Muscle of leg (tissue), 11 donors: ENCODE measurements around the gene KDM4B. TPM values are rescaled to one million over a fixed set of nuclear protein-coding genes. Genes with fewer than 3 reads are reported as not detected.
"Not testable (repeated sequence)": the region's sequence is repeated elsewhere in the genome, so short reads cannot be mapped to it uniquely, and the experiment has no call there.

Source experiments
- DNase-seq: peaks from one replicate; pipeline ENCODE4 v3.0.0; 2013
- H3K27ac ChIP-seq: one replicate; pipeline ENCODE4 v1.5.1; 2013; ENCODE audit warnings: mild to moderate bottlenecking, low read length, control low read depth
- H3K27me3 ChIP-seq: one replicate; pipeline ENCODE4 v1.6.1; 2013; ENCODE audit warnings: low read length; ENCODE audit not compliant: control insufficient read depth, insufficient read depth
- H3K36me3 ChIP-seq: one replicate; pipeline ENCODE4 v1.6.1; 2013; ENCODE audit warnings: low read length; ENCODE audit not compliant: control insufficient read depth, insufficient read depth
- H3K4me1 ChIP-seq: one replicate; pipeline ENCODE4 v1.6.1; 2013; ENCODE audit warnings: low read length; ENCODE audit not compliant: control insufficient read depth, insufficient read depth
- H3K4me3 ChIP-seq: one replicate; pipeline ENCODE4 v1.5.1; 2013; ENCODE audit warnings: low read length, control low read depth
- H3K9me3 ChIP-seq: replicated peaks from 2 replicates; pipeline ENCODE4 v1.6.1; 2013; ENCODE audit warnings: low read depth, low read length; ENCODE audit not compliant: control insufficient read depth
- WGBS: methylation state at CpG from one replicate; pipeline ENCODE4 v1.1.5; 2013; ENCODE audit warnings: missing lambda C conversion rate; ENCODE audit not compliant: insufficient coverage; 5-methylcytosine and 5-hydroxymethylcytosine counted together
- polyA plus RNA-seq, 8 donors: library from polyadenylated mRNA; unstranded; fragments of 120-200 nt; gene quantifications; one replicate each; pipeline versions ENCODE4 v1.2.1 to v1.2.3, GENCODE V29; 2013; ENCODE audit warnings: inconsistent platforms in 1 of 8, low replicate concordance in 1 of 8; ENCODE audit not compliant: insufficient read length in 8 of 8, insufficient read depth in 1 of 8
- total RNA-seq: library from RNA; stranded (reverse); fragments of 120-200 nt; gene quantifications from one replicate; pipeline ENCODE4 v1.2.4, GENCODE V29; 2013

KDM4B gene
- total and polyA plus RNA-seq, 9 donors, result 8.1 to 22.3 (median 21.1) TPM

DNA sequence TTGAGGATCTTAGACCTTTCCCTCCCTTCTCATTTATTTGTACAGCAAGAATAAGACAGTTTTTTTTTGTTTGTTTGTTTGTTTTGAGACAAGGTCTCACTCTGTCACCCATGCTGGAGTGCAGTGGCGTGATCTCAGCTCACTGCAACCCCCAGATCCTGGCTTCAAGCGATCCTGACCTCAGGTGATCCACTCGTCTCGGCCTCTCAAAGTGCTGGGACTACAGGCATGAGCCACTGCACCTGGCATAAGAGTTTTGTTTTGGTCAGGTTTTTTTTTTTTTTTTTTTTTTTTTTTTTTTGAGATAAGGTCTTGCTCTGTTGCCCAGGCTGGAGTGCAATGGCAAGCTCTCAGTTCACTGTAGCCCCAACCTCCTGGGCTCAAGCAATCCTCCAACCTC lies 30.5 kb upstream of the KDM4B start:
- H3K4me1 ChIP-seq, DNase-seq, H3K9me3 ChIP-seq, H3K27ac ChIP-seq, H3K4me3 ChIP-seq, H3K27me3 ChIP-seq: not testable (repeated sequence)
- 100% methylated on average over 1 of the region's 4 CpGs for WGBS
- peaks cover 36% of the 10 kb centered on the region for H3K36me3 ChIP-seq

DNA sequence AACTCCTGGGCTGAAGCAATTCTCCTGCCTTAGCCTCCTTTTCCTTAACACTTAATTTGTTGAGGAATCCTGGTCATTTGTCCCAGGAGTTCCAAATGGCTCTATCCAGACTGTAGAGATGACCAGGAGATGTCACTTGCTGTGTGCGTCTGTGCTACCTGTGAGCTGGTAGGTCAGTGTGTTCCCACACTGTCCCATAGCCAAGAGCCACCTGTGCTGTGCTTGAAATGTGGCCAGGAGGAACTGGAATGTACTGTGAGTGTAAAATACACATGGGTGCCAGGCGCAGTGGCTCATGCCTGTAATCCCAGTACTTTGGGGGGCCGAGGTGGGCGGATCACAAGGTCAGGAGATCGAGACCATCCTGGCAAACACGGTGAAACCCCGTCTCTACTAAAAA lies 29.4 kb upstream of the KDM4B start:
- WGBS, result 100% methylated on average over 2 of the region's 7 CpGs
- no peak overlapping the region for H3K4me3 ChIP-seq
- H3K27ac ChIP-seq, result no peak overlapping the region
- DNase-seq, result no peak
- no peaks in the 10 kb centered on the region for H3K9me3 ChIP-seq
- H3K4me1 ChIP-seq, result no peaks in the 10 kb centered on the region
- H3K36me3 ChIP-seq, result peaks cover 37% of the 10 kb centered on the region
- H3K27me3 ChIP-seq, result no peaks in the 10 kb centered on the region

DNA sequence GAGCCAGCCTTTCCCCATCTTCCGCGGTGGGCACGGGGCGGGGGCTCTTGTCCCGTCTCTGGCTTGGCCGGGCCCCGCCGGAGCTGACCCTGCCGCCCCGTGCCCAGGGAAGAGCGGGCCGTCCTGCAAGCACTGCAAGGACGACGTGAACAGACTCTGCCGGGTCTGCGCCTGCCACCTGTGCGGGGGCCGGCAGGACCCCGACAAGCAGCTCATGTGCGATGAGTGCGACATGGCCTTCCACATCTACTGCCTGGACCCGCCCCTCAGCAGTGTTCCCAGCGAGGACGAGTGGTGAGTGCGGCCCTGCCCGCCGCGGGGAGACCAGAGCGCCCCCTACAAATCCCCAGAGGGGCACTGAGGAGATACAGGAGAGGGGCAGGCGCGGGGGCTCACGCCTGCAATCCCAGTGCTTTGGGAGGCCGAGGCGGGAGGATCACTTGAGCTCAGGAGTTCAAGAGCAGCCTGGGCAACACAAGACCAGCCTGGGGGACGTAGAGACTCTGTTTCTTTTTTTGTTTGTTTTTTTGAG lies 27.2 kb upstream of the KDM4B start:
- not testable (repeated sequence) for DNase-seq, H3K27me3 ChIP-seq
- WGBS, result 95% methylated on average over 28 of the region's 35 CpGs

DNA sequence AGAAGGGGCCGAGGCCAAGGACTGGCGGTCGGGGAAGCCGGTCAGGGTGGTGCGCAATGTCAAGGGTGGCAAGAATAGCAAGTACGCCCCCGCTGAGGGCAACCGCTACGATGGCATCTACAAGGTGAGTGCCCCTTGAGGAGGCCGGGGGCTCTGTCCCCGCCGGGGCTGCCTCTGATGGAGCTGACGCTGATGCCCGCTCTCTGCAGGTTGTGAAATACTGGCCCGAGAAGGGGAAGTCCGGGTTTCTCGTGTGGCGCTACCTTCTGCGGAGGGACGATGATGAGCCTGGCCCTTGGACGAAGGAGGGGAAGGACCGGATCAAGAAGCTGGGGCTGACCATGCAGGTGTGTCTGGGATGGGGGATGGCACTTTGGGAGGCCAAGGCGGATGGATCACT lies 18.3 kb upstream of the KDM4B start:
- H3K4me3 ChIP-seq, DNase-seq, H3K27ac ChIP-seq, H3K9me3 ChIP-seq, H3K27me3 ChIP-seq, H3K4me1 ChIP-seq: not testable (repeated sequence)
- 78% methylated on average over 9 of the region's 23 CpGs for WGBS
- H3K36me3 ChIP-seq, result peaks cover 68% of the 10 kb centered on the region

More for the DNA sequence above, 27.2 kb upstream of the KDM4B start:
- not testable (repeated sequence) for H3K4me1 ChIP-seq, H3K4me3 ChIP-seq, H3K27ac ChIP-seq, H3K9me3 ChIP-seq
- H3K36me3 ChIP-seq, result peaks cover 40% of the 10 kb centered on the region

DNA sequence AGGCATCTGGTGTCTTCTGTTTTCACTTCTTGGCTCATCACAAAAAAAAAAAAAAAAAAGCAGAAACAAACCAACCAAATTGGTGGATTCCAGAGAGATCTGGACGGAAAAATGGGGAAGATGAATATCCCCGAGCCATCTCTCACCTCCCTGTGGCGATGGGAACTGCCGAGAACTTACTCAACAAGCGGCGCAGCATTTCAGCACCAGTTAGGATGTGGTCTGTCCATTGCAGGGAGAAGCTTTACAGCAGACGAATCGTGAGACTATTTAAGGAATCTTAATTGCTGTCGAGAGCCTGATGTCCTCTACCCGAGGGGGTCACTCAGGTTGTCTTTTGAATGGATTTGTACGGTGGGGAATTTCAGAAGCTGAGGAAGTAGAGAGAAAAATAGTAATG lies 17.3 kb upstream of the KDM4B start:
- WGBS, result 79% methylated on average over 8 of the region's 11 CpGs
- peaks cover 70% of the 10 kb centered on the region for H3K36me3 ChIP-seq

DNA sequence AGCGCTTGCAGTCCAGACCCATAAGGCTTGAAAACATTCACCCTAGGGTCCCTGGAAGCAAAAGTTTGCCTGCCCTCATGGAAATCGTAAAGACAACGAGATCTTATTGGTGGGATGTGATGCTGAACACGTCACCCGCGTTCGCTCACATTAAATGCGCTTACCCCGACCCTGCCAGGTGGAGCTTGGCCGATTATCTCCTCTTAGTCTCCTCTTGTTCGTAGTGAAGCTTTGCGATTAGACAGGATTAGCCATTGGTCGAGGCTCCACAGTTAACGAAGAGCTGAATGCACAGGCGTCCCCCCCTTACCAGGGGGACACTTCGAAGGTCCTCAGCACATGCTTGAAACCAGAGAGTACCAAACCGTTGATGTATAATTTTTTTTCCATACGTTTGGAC lies 16.0 kb upstream of the KDM4B start:
- H3K36me3 ChIP-seq, result peaks cover 67% of the 10 kb centered on the region
- no peak for DNase-seq
- H3K9me3 ChIP-seq, result no peaks in the 10 kb centered on the region
- no peak overlapping the region for H3K27ac ChIP-seq
- H3K4me3 ChIP-seq, result no peak overlapping the region
- no peaks in the 10 kb centered on the region for H3K27me3 ChIP-seq
- WGBS, result 98% methylated on average over 16 of the region's 18 CpGs
- no peaks in the 10 kb centered on the region for H3K4me1 ChIP-seq

More for the DNA sequence above, 17.3 kb upstream of the KDM4B start:
- Histone ChIP-seq H3K4me1 (no peaks in the 10 kb centered on the region), H3K4me3 (no peak overlapping the region), H3K9me3 (no peaks in the 10 kb centered on the region), H3K27ac (no peak overlapping the region), H3K27me3 (no peaks in the 10 kb centered on the region)
- DNase-seq, result no peak

DNA sequence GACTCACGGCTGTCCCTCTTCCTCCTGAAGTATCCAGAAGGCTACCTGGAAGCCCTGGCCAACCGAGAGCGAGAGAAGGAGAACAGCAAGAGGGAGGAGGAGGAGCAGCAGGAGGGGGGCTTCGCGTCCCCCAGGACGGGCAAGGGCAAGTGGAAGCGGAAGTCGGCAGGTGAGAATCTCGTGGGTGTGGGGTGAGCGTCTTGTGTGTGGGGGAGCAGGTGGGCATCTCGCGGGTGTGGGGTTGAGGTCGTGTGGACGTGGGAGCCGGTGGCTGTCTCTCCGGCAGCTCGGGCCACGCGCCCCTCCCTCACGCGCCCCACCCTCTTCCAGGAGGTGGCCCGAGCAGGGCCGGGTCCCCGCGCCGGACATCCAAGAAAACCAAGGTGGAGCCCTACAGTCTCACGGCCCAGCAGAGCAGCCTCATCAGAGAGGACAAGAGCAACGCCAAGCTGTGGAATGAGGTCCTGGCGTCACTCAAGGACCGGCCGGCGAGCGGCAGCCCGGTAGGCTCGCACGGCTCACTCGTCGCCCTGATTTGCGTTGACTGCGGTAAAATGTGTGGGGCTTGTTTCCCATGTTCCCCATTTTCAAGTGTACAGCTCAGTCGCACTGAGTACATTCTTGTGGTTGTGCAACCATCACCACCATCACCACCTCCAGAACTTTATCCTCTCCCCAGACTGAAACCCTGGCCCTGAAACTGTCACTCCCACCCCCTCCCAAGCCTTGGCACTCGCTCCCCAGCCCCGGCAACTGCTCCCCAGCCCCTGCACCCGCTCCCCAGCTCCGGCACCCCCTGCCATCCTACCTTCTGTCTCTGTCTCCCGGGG lies 14.4 kb upstream of the KDM4B start:
- H3K27me3 ChIP-seq, H3K27ac ChIP-seq, H3K4me1 ChIP-seq, H3K4me3 ChIP-seq, H3K9me3 ChIP-seq, DNase-seq: not testable (repeated sequence)
- 82% methylated on average over 29 of the region's 46 CpGs for WGBS
- peaks cover 61% of the 10 kb centered on the region for H3K36me3 ChIP-seq

DNA sequence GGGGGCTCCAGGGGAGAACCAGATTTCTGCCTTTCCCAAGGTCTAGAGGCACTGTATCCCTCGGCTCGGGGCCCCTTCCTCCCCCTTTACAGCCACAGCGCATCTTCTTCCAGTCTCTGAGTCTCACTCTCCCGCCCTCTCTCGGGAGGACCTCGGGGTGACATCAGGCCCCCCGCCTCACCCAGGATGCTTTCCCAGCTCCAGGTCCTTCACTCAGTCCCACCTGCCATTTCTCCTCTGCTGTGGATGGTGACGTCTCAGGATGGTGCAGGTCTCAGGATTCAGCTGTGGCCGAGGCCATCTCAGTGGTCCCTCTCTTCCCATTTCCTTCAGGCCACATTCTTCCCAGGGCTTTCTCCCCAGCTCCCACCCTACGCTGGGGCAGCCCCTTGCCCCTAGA lies 13.6 kb upstream of the KDM4B start:
- H3K36me3 ChIP-seq, result peaks cover 61% of the 10 kb centered on the region
- peaks cover 3% of the 10 kb centered on the region for H3K4me1 ChIP-seq
- WGBS, result 98% methylated on average over 10 of the region's 10 CpGs
- no peak overlapping the region for H3K27ac ChIP-seq
- H3K4me3 ChIP-seq, result no peak overlapping the region
- DNase-seq, result no peak
- H3K27me3 ChIP-seq, result no peaks in the 10 kb centered on the region
- H3K9me3 ChIP-seq, result no peaks in the 10 kb centered on the region

DNA sequence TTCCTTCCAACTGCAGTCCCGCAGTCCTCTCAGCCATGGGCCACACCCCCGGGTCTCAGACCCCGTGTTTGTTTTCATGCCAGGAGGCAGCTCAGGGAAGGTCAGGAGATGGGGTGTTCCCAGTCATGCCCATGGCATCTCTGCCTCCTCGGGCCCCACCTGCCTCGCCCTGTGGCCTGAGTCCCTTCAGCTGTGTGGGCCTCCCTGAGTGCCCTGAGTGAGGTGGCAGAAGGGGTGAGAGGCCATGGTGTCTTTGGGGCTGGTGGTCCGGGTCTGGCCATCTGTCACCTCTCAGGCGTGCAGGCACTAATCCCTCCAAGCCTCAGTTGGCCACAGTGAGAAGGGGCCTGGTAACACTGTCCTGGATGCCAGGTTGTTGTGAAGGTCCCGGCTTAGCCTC lies 10.9 kb upstream of the KDM4B start:
- H3K4me1 ChIP-seq, result peaks cover 3% of the 10 kb centered on the region
- 93% methylated on average over 8 of the region's 8 CpGs for WGBS
- peaks cover 50% of the 10 kb centered on the region for H3K36me3 ChIP-seq
- H3K4me3 ChIP-seq, result no peak overlapping the region
- no peak overlapping the region for H3K27ac ChIP-seq
- no peak for DNase-seq
- no peaks in the 10 kb centered on the region for H3K9me3 ChIP-seq
- H3K27me3 ChIP-seq, result no peaks in the 10 kb centered on the region

DNA sequence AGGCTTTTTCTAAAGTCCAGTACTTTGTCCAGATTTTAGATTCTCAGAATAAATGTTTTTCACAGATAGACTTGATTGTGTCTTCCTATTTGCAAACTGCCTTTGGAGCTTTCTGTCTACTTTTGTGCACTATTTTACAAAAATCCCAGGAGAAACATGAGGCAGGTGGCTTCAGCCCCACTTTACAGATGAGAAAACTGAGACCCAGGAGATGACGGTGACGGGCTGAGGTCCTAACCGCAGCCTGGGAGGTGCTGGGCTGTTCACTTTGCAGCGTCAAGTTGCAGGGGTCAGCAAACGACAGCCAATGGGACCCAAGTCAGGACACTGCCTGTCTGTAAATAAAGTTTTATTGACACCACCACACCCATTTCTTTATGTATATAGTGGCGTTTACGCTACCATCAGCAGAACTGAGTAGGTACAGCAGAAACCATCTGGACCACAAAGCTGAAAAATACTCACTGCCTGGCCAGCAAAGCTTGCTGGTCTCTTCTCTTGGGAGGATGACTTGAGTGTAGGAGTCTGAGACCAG lies 6.8 kb upstream of the KDM4B start:
- H3K36me3 ChIP-seq, result peaks cover 17% of the 10 kb centered on the region
- 95% methylated on average over 4 of the region's 7 CpGs for WGBS
- H3K4me3 ChIP-seq, result no peak overlapping the region
- DNase-seq, result no peak
- H3K4me1 ChIP-seq, result peaks cover 3% of the 10 kb centered on the region
- H3K9me3 ChIP-seq, result no peaks in the 10 kb centered on the region
- H3K27ac ChIP-seq, result no peak overlapping the region
- H3K27me3 ChIP-seq, result no peaks in the 10 kb centered on the region
